Suprapubic skin (tissue), 4 donors: ENCODE data around the gene FAM107A.

Experiments
- CTCF ChIP-seq, 2 donors: fragments of 200-600 bp in 1 of 2; fragments of 450-650 bp in 1 of 2; sonication (generic) in 1 of 2; IDR thresholded peaks; one replicate each; pipeline ENCODE4 v1.5.1; 2016 to 2019; ENCODE audit warnings: antibody characterized with exemption in 2 of 2, mild to moderate bottlenecking in 1 of 2, moderate library complexity in 1 of 2
- EP300 ChIP-seq: sonication (generic); formaldehyde crosslinking; IDR thresholded peaks from one replicate; pipeline ENCODE4 v1.6.1; 2017; ENCODE audit warnings: antibody characterized with exemption
- POLR2A ChIP-seq, 2 donors: fragments of 450-650 bp; IDR thresholded peaks; one replicate each; pipeline ENCODE4 v1.6.1; 2017; ENCODE audit warnings: antibody characterized with exemption in 2 of 2, mild to moderate bottlenecking in 2 of 2, moderate library complexity in 2 of 2
- POLR2AphosphoS5 ChIP-seq, 3 donors: sonication (generic); formaldehyde crosslinking; IDR thresholded peaks; one replicate each; pipeline ENCODE4 v1.6.1; 2017; ENCODE audit warnings: antibody characterized with exemption in 3 of 3

GRCh38 chr3:58529516-58530353, 47.5 kb downstream of the FAM107A start:
- TF ChIP-seq POLR2A (IDR thresholded peaks at IDR 0.05) (no peak), CTCF (IDR thresholded peaks at IDR 0.05) (no peak), POLR2AphosphoS5 (IDR thresholded peaks at IDR 0.05) (no peak), EP300 (no peak)
